Transverse colon (tissue), 4 donors: ENCODE data around the gene SYT3.

Source experiments
- CTCF ChIP-seq, 5 experiments: fragments of 200-600 bp in 3 of 5; fragments of 450-650 bp in 2 of 5; sonication (generic) in 3 of 5; IDR thresholded peaks; 1 replicate in 2 of 5; 2 replicates in 3 of 5; pipeline ENCODE4 v1.5.1; 2016 to 2017; ENCODE audit warnings: antibody characterized with exemption in 5 of 5, inconsistent platforms in 3 of 5, mild to moderate bottlenecking in 2 of 5, moderate library complexity in 1 of 5
- EP300 ChIP-seq: sonication (generic); formaldehyde crosslinking; IDR thresholded peaks from one replicate; pipeline ENCODE4 v1.6.1; 2017; ENCODE audit warnings: antibody characterized with exemption, low read depth
- POLR2A ChIP-seq: fragments of 450-650 bp; IDR thresholded peaks from one replicate; pipeline ENCODE4 v1.6.1; 2016; ENCODE audit warnings: antibody characterized with exemption, mild to moderate bottlenecking, moderate library complexity
- POLR2AphosphoS5 ChIP-seq, 3 donors: sonication (generic); formaldehyde crosslinking; IDR thresholded peaks; one replicate each; pipeline ENCODE4 v1.6.1; 2016; ENCODE audit warnings: antibody characterized with exemption in 3 of 3

GRCh38 chr19:50647879-50648615 is 8.4 kb upstream of the SYT3 start:
- no peak for TF ChIP-seq POLR2A
- no peak for TF ChIP-seq CTCF (IDR thresholded peaks at IDR 0.05)
- TF ChIP-seq POLR2AphosphoS5 (IDR thresholded peaks at IDR 0.05): no peak
- TF ChIP-seq EP300: no peak
